HG03064 (cell line): Measurements from ENCODE around the gene HYKK.
A peak's percentile ranks its signal among the peaks of the same experiment; 100 is the strongest.
"Not testable (repeated sequence)": the region's sequence is repeated elsewhere in the genome, so short reads cannot be mapped to it uniquely, and the experiment has no call there.

Experiments
- ATAC-seq: cut with Tn5 transposase; IDR thresholded peaks from one replicate; pipeline ENCODE4 v1.9.1; 2021; ENCODE audit warnings: low read depth; ENCODE audit not compliant: unreplicated experiment

Gene HYKK

DNA sequence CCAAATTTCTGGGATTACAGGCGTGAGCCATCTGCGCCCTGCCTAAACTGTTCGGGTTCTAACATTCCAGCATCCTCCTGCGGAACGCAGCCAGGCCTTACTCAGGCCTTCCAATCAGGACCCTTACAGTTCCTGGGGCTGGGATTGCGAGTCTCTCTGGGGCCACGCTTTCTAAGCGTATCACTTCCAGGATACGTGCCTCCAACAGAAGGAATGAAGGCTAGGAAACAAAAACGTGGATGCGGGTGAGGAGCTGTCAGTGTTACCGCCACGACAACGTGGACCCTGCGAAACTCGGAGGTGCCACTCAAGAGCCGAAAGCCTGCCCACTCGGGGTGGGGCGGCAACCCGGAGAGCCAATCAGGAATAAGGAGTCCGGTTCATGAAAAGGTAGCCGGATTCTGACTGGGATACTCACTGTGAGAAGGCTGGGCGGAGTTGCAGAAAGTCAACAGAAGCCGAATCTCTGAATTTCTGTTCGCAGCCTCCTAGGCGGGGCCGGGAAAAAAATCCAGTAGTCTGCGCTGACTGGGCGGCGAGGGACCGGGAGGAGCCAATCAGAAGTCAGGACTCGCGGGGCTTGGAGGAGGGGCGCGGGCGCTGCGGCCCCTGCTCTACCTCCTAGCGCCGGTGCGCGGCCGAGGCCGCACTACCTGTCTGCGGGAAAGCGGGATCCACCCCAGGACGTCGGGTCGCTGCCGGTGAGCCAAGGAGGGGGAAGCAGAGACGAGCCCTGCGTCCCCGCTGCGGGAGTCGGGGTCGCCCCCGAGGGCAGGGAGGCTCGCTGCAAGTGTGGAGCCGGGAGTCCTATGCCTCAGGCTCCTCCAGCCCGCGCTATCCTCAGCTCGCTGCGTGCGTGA lies at the start of gene HYKK:
HYKK (plus strand) TSS at position 607 of the 860 bp plus-strand sequence. CDS start 5,512 bp downstream, outside the sequence.
- ATAC-seq, result peak; percentile 88

DNA sequence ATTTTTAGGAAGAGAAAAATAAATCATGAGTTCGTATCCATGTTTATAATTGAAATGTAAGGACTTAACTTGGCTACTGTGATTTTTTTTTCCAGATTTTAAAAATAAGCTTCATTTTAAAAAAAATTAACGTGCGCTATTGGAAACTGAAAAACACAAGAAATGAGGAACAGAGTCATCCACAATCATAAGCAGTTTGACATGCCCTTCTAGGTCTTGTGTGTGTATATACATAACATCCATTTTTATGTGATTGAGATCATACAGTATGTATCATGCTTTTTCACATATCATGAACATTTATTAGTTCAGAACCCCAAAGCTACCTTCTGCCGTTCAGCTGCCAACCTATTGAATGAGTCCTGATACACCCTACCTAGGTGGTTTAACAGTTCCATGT lies 46.6 kb upstream of the HYKK start:
- ATAC-seq, result no peak

GRCh38 chr15:78461171-78461888 lies 46.0 kb upstream of the HYKK start:
- ATAC-seq, result no peak

DNA sequence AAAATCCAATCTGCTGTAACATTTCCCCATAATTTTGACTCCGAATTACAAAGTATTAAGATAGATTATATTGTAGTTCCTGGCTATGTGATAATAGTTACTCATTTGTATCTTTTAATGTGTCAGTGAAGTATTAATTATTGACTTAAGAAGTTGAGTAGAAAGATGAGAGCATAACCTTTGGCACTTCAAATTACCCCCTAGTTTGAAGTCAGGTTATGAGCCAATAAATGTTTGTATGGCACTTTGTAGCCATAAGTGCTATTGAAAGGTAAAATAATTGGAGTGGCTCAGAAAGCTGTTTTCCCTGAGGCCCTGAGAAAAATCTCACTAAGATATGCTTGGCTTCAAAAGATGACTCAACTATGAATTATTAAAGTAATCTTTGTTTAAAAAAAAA lies 38.3 kb upstream of the HYKK start:
- no peak for ATAC-seq

DNA sequence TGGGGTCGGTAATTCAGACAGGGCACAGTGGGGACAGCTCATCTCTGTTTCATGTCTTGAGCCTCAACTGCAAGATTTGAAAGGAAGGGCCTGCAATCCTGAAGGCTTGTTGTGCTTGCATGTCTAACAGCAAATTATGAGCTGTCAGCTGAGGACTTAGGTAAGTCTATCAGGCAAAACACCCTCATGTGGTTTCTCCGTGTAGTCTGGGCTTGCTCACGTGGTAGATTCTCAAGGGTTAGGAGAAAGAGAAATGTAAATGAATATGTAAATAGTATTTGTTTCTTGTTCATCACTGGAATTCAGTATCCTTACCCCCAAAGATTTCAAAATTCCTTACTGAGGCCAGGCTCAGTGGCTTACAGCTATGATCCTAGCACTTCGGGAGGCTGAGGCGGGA lies 30.1 kb upstream of the HYKK start:
- ATAC-seq, result no peak

DNA sequence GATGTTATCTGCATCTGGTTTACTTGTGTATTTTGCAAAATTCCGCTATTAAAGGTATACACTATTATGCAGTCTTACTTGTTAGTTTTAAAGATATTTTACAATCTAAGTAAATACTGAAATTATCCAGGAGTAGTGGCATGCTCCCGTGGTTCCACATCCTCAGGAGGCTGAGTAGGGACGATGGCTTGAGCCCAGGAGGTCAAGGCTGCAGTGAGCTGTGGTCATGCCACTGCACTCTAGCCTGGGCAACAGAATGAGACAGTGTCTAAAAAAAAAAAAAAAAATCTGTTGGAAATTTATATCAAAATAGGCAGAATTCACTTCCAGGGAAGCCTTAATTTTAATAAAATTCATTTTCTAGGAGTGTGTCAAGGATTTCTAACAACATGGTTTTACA lies 27.7 kb upstream of the HYKK start:
- ATAC-seq, result no peak

DNA sequence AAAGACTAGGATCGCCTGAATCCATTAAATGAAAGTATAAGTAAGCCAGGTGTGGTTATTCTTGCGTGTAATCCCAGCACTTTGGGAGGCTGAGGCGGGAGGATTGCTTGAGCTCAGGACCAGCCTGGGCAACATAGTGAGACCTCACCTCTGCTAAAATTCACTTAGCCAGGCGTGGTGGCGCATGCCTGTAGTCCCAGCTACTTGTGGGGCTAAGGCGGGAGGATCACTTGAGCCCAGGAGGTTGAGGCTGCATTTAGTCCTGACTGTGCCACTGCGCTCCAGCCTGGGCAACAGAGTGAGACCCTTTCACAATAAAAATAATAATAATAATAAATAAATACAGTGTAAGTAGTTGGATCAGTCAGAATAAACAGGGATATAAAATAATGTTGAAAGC lies 25.5 kb upstream of the HYKK start:
- no peak for ATAC-seq

DNA sequence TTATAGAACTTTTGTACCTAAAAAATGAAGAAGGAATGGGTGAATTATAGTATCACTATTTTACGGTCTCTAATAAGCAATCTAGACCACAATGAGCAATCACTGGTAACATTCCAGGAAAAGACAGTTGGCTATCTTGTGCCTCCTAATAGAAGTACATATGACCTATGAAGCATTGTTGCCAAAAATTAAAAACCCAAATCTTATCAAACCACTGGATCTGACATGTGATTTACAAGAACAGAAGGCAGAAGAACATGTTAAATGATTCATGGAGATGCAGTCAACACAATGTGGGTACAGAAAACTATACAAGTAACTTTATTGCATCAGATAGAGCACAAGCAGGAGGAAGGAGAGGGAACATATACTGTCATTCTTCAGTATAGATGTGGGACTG lies 14.5 kb upstream of the HYKK start:
- ATAC-seq, result no peak

- no peak for ATAC-seq
Observed at GRCh38 chr15:78501857-78502256, 5.5 kb upstream of the HYKK start.

GRCh38 chr15:78502641-78503040 lies 4.7 kb upstream of the HYKK start:
- no peak for ATAC-seq

- peak; percentile 23 for ATAC-seq
Observed at GRCh38 chr15:78507831-78508160, 419 bp downstream of the HYKK start.

GRCh38 chr15:78508272-78508671 lies 895 bp downstream of the HYKK start:
- ATAC-seq, result no peak

DNA sequence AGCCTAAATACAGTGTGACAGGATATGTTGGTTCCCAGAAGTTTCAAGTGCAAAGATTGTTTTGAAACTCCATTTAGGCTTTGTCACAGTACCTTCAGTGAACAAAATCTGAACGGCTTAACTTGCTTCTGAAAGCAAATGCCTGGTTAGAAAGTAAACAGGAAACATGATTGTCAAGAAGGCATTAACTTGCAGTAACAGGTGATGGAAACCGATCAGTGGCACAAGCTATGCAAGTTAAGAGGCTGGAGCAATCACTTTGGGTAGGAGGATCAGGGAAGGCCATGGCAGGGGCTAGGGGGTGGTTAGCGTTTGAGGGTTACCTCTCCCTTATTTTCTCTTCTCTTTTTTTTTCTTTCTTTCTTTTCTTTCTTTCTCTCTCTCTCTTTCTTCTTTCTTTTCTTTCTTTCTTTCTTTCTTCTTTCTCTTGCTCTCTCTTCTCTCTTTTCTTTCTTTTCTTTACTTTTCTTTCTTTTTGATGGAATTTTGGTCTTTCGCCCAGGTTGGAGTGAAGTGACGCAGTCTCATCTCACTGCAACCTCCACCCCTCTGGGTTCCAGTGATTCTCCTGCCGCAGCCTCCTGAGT lies 2.4 kb downstream of the HYKK start:
- no peak for ATAC-seq

GRCh38 chr15:78520035-78520434 lies 12.7 kb downstream of the HYKK start:
- ATAC-seq, result not testable (repeated sequence)

DNA sequence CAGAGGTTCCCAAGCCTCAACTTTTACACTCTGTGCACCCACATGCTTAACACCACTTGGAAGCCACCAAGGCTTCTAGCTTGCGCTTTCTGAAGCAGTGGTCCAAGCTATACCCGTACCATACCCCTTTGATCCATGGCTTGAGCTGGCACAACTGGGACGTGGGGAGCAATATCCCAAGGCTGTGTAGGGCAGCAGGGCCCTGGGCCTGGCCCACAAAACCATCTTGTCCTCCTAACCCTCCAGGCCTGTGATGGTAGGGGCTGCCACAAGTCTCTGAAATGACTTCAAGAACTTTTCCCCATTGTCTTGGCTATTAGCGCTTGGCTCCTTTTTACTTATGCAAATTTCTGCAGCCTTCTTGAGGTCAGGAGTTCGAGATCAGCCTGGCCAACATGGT lies 16.9 kb downstream of the HYKK start:
- no peak for ATAC-seq

- no peak for ATAC-seq
Observed at GRCh38 chr15:78527325-78527724, 19.9 kb downstream of the HYKK start.

GRCh38 chr15:78533331-78533730 lies 26.0 kb downstream of the HYKK start:
- no peak for ATAC-seq

DNA sequence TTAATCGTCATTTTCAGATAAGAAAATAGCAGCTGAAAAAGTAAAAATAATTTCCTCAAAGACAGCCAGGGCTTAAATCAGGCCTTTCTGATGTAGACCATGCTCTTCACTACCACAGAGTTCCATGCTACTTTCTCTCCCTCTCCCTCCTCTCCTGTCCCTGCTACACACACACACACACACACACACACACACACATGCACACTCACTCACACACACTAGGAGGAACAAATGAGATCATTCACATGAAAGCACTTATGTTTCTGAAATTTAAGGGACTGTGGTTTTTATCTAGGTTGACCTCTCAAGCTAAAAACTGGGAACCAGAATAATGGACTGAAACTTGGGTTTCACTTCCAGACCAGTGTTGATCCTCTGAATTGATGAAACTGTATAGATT lies 28.8 kb downstream of the HYKK start:
- ATAC-seq, result no peak

- ATAC-seq, result no peak
Observed at GRCh38 chr15:78537266-78537905, 30.0 kb downstream of the HYKK start.

- no peak for ATAC-seq
Observed at GRCh38 chr15:78538358-78538757, 31.0 kb downstream of the HYKK start.

- ATAC-seq, result not testable (repeated sequence)
Observed at GRCh38 chr15:78539464-78540140, 32.2 kb downstream of the HYKK start.
